NCI-H2227 treated with DMSO at 0.1 percent for 48 hours (cell line): Measurements from ENCODE around the gene SRP72.
A peak's percentile ranks its signal among the peaks of the same experiment; 100 is the strongest.
"Not testable (repeated sequence)": the region's sequence is repeated elsewhere in the genome, so short reads cannot be mapped to it uniquely, and the experiment has no call there.

ENCODE experiments used
- DNase-seq: peaks from one replicate; lab custom pipeline; 2025; lab: John Stamatoyannopoulos, UW

SRP72 gene

GRCh38 chr4:56467284-56468096 is at the start of gene SRP72:
TSS of gene SRP72 (plus strand) at chr4:56467617. CDS start at chr4:56467636, 19 bp downstream.
- DNase-seq: peak; percentile 56

GRCh38 chr4:56424176-56424575 is 43.2 kb upstream of the SRP72 start:
- DNase-seq: no peak

GRCh38 chr4:56424697-56425514 is 42.5 kb upstream of the SRP72 start:
- no peak for DNase-seq

- DNase-seq: no peak
Measured at GRCh38 chr4:56425518-56425917, 41.9 kb upstream of the SRP72 start.

- DNase-seq: no peak
Measured at GRCh38 chr4:56426273-56426672, 41.1 kb upstream of the SRP72 start.

- DNase-seq: no peak
Measured at GRCh38 chr4:56427179-56427578, 40.2 kb upstream of the SRP72 start.

- DNase-seq: no peak
Measured at GRCh38 chr4:56430203-56430602, 37.2 kb upstream of the SRP72 start.

GRCh38 chr4:56433280-56433679 is 34.1 kb upstream of the SRP72 start:
- DNase-seq: no peak

- DNase-seq: peak; percentile 64
Measured at GRCh38 chr4:56434599-56435139, 32.7 kb upstream of the SRP72 start.

- DNase-seq: peak; percentile 97
Measured at GRCh38 chr4:56435140-56435926, 32.1 kb upstream of the SRP72 start, which contains the start of gene PPAT. TSS of gene PPAT (minus strand) at chr4:56435615. CDS start at chr4:56435477, 138 bp downstream.

GRCh38 chr4:56438766-56439165 is 28.7 kb upstream of the SRP72 start:
- no peak for DNase-seq

- no peak for DNase-seq
Measured at GRCh38 chr4:56440983-56441382, 26.4 kb upstream of the SRP72 start.

- DNase-seq: no peak
Measured at GRCh38 chr4:56444719-56445118, 22.7 kb upstream of the SRP72 start.

GRCh38 chr4:56445699-56446098 is 21.7 kb upstream of the SRP72 start:
- no peak for DNase-seq

GRCh38 chr4:56448301-56448700 is 19.1 kb upstream of the SRP72 start:
- no peak for DNase-seq

- not testable (repeated sequence) for DNase-seq
Measured at GRCh38 chr4:56449475-56449874, 17.9 kb upstream of the SRP72 start.

GRCh38 chr4:56450342-56450741 is 17.1 kb upstream of the SRP72 start:
- no peak for DNase-seq

GRCh38 chr4:56460085-56460484 is 7.3 kb upstream of the SRP72 start:
- DNase-seq: no peak

GRCh38 chr4:56462157-56462556 is 5.3 kb upstream of the SRP72 start:
- DNase-seq: no peak

- no peak for DNase-seq
Measured at GRCh38 chr4:56463711-56464110, 3.7 kb upstream of the SRP72 start.

GRCh38 chr4:56464581-56464980 is 2.8 kb upstream of the SRP72 start:
- no peak for DNase-seq
